ENCODE data around the gene NFIA.

The NFIA gene

GRCh38 chr1:61386323-61386722, 304.0 kb downstream of the NFIA start:
- DNase-seq, result no peak

- DNase-seq, result peak; percentile 53
Observed at GRCh38 chr1:61386770-61387169, 304.4 kb downstream of the NFIA start.

GRCh38 chr1:61387829-61388228, 305.5 kb downstream of the NFIA start:
- no peak for DNase-seq

GRCh38 chr1:61388566-61388965, 306.2 kb downstream of the NFIA start:
- DNase-seq, result no peak

- DNase-seq, result no peak
Observed at GRCh38 chr1:61389194-61389925, 307.0 kb downstream of the NFIA start.

- DNase-seq, result no peak
Observed at GRCh38 chr1:61389926-61390845, 307.8 kb downstream of the NFIA start.

GRCh38 chr1:61391730-61392129, 309.4 kb downstream of the NFIA start:
- DNase-seq, result no peak

GRCh38 chr1:61392409-61393242, 310.3 kb downstream of the NFIA start:
- DNase-seq, result no peak

GRCh38 chr1:61393575-61393974, 311.2 kb downstream of the NFIA start:
- DNase-seq, result no peak

GRCh38 chr1:61395146-61395800, 312.9 kb downstream of the NFIA start:
- no peak for DNase-seq

- no peak for DNase-seq
Observed at GRCh38 chr1:61397495-61397894, 315.1 kb downstream of the NFIA start.

- DNase-seq, result no peak
Observed at GRCh38 chr1:61397935-61398334, 315.6 kb downstream of the NFIA start.

- no peak for DNase-seq
Observed at GRCh38 chr1:61399199-61399598, 316.8 kb downstream of the NFIA start.

GRCh38 chr1:61400131-61400770, 317.9 kb downstream of the NFIA start:
- no peak for DNase-seq

- DNase-seq, result no peak
Observed at GRCh38 chr1:61400997-61401396, 318.6 kb downstream of the NFIA start.

- peak; percentile 49 for DNase-seq
Observed at GRCh38 chr1:61403679-61404596, 321.6 kb downstream of the NFIA start.

GRCh38 chr1:61404597-61405376, 322.4 kb downstream of the NFIA start:
- no peak for DNase-seq

- no peak for DNase-seq
Observed at GRCh38 chr1:61406467-61406866, 324.1 kb downstream of the NFIA start.

GRCh38 chr1:61412601-61413000, 330.2 kb downstream of the NFIA start:
- no peak for DNase-seq

- no peak for DNase-seq
Observed at GRCh38 chr1:61419196-61419595, 336.8 kb downstream of the NFIA start.
